ENCODE results near the gene PKD2L1.
A peak's percentile ranks its signal among the peaks of the same experiment; 100 is the strongest.
"Not testable (repeated sequence)": the region's sequence is repeated elsewhere in the genome, so short reads cannot be mapped to it uniquely, and the experiment has no call there.

Gene PKD2L1

GRCh38 chr10:100285326-100285725 lies 44.7 kb downstream of the PKD2L1 start:
- H3K27me3 ChIP-seq (ENCODE audit: control insufficient read depth in 3 of 3, insufficient read depth in 3 of 3, low read depth in 1 of 3, low read length in 3 of 3): peaks cover 0 to 15% (median 0%) of the 10 kb centered on the region in 3 experiments
- WGBS, 2 donors (ENCODE audit: extremely low coverage in 2 of 2, insufficient read length in 2 of 2, insufficient replicate concordance in 1 of 2): no CpG with 5 or more reads among the region's 12 CpGs
- H3K27ac ChIP-seq (replicated peaks; ENCODE audit: low read length): not testable (repeated sequence)

GRCh38 chr10:100282907-100283306 lies 47.1 kb downstream of the PKD2L1 start:
- no peak overlapping the region for H2BK12ac ChIP-seq (ENCODE audit: low read length)
- no peak overlapping the region for H3K23ac ChIP-seq (ENCODE audit: low read depth, low read length, poor library complexity)
- no peak overlapping the region for H3K9ac ChIP-seq (ENCODE audit: low read depth, low read length, poor library complexity)
- no peak overlapping the region for H4K91ac ChIP-seq (ENCODE audit: low read depth, low read length, poor library complexity)
- WGBS, 2 donors (ENCODE audit: extremely low coverage in 2 of 2, insufficient read length in 2 of 2, insufficient replicate concordance in 1 of 2): no CpG with 5 or more reads among the region's 3 CpGs
- no peak overlapping the region for H3K14ac ChIP-seq (ENCODE audit: low read length)
- H3K4ac ChIP-seq (ENCODE audit: low read length): no peak overlapping the region
- peaks cover 0 to 8% of the 10 kb centered on the region in 2 donors for H3K9me3 ChIP-seq (replicated peaks in 1 of 2; ENCODE audit: control insufficient read depth in 2 of 2, insufficient read depth in 1 of 2, low read depth in 1 of 2, low read length in 2 of 2)
- no peak overlapping the region for H3K18ac ChIP-seq (ENCODE audit: low read length)
- peaks cover 7 to 63% of the 10 kb centered on the region in 2 donors for H3K36me3 ChIP-seq (replicated peaks in 1 of 2; ENCODE audit: control insufficient read depth in 2 of 2, insufficient read depth in 2 of 2, low read length in 2 of 2)
- H2BK120ac ChIP-seq (ENCODE audit: low read depth, low read length): no peak overlapping the region
- peaks cover 4 to 6% of the 10 kb centered on the region in 2 donors for H3K4me1 ChIP-seq (ENCODE audit: control insufficient read depth in 2 of 2, insufficient read depth in 1 of 2, low read depth in 1 of 2, low read length in 2 of 2)
- H2BK5ac ChIP-seq (ENCODE audit: low read length): no peak overlapping the region
- peaks cover 3% of the 10 kb centered on the region for H3K79me1 ChIP-seq (ENCODE audit: low read depth, low read length)
- no peak overlapping the region for H3K4me3 ChIP-seq (ENCODE audit: low read length in 2 of 2)
- H4K8ac ChIP-seq (ENCODE audit: low read depth, low read length): no peak overlapping the region
- H2AK5ac ChIP-seq (ENCODE audit: low read depth, low read length): no peak overlapping the region
- no peak overlapping the region for H2AFZ ChIP-seq (ENCODE audit: low read length)
- no peak overlapping the region for H3K4me2 ChIP-seq (ENCODE audit: insufficient read depth, low read length, poor library complexity, severe bottlenecking)
- no peak overlapping the region for H3K27ac ChIP-seq (replicated peaks; ENCODE audit: low read length)
- H2BK15ac ChIP-seq (ENCODE audit: low read length): no peak overlapping the region
- H3K27me3 ChIP-seq (ENCODE audit: control insufficient read depth in 3 of 3, insufficient read depth in 3 of 3, low read depth in 1 of 3, low read length in 3 of 3): peaks cover 0 to under 1% (median 0%) of the 10 kb centered on the region in 3 experiments
- no peak for DNase-seq (ENCODE audit: low spot score)

More at GRCh38 chr10:100285326-100285725, 44.7 kb downstream of the PKD2L1 start:
- H3K14ac ChIP-seq (ENCODE audit: low read length); H4K91ac ChIP-seq (ENCODE audit: low read depth, low read length, poor library complexity); H2BK120ac ChIP-seq (ENCODE audit: low read depth, low read length); H4K8ac ChIP-seq (ENCODE audit: low read depth, low read length); DNase-seq (ENCODE audit: low spot score); H3K79me1 ChIP-seq (ENCODE audit: low read depth, low read length); H3K9ac ChIP-seq (ENCODE audit: low read depth, low read length, poor library complexity); H3K4me1 ChIP-seq (ENCODE audit: control insufficient read depth in 2 of 2, insufficient read depth in 1 of 2, low read depth in 1 of 2, low read length in 2 of 2); H2AFZ ChIP-seq (ENCODE audit: low read length); H2BK12ac ChIP-seq (ENCODE audit: low read length); H3K23ac ChIP-seq (ENCODE audit: low read depth, low read length, poor library complexity); H2BK15ac ChIP-seq (ENCODE audit: low read length); H3K9me3 ChIP-seq (replicated peaks in 1 of 2; ENCODE audit: control insufficient read depth in 2 of 2, insufficient read depth in 1 of 2, low read depth in 1 of 2, low read length in 2 of 2); H3K18ac ChIP-seq (ENCODE audit: low read length); H2AK5ac ChIP-seq (ENCODE audit: low read depth, low read length); H2BK5ac ChIP-seq (ENCODE audit: low read length); H3K4ac ChIP-seq (ENCODE audit: low read length): not testable (repeated sequence)
- Histone ChIP-seq H3K4me2 (ENCODE audit: insufficient read depth, low read length, poor library complexity, severe bottlenecking) (peak overlapping the region; percentile 68), H3K4me3 (ENCODE audit: low read length in 2 of 2) (peak overlapping the region in 1 of 2 donors; percentile 82), H3K36me3 (replicated peaks in 1 of 2; ENCODE audit: control insufficient read depth in 2 of 2, insufficient read depth in 2 of 2, low read length in 2 of 2) (peaks cover 0 to 45% of the 10 kb centered on the region in 2 donors)

DNA sequence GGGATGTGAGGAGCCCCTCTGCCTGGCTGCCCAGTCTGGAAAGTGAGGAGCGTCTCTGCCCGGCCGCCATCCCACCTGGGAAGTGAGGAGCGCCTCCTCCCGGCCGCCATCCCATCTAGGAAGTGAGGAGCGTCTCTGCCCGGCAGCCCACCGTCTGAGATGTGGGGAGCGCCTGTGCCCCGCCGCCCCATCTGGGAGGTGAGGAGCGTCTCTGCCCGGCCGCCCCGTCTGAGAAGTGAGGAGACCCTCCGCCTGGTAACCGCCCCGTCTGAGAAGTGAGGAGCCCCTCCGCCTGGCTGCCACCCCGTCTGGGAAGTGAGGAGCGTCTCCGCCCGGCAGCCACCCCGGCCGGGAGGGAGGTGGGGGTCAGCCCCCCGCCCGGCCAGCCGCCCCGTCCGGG lies 53.1 kb downstream of the PKD2L1 start:
- not testable (repeated sequence) for H3K14ac ChIP-seq (ENCODE audit: low read length); H2BK5ac ChIP-seq (ENCODE audit: low read length); H2AK5ac ChIP-seq (ENCODE audit: low read depth, low read length); H2AFZ ChIP-seq (ENCODE audit: low read length); H2BK12ac ChIP-seq (ENCODE audit: low read length); H2BK120ac ChIP-seq (ENCODE audit: low read depth, low read length); H2BK15ac ChIP-seq (ENCODE audit: low read length); H3K27ac ChIP-seq (replicated peaks; ENCODE audit: low read length); DNase-seq (ENCODE audit: low spot score); H3K27me3 ChIP-seq (ENCODE audit: control insufficient read depth in 3 of 3, insufficient read depth in 3 of 3, low read depth in 1 of 3, low read length in 3 of 3); H4K91ac ChIP-seq (ENCODE audit: low read depth, low read length, poor library complexity); H3K4me1 ChIP-seq (ENCODE audit: control insufficient read depth in 2 of 2, insufficient read depth in 1 of 2, low read depth in 1 of 2, low read length in 2 of 2); H3K4me2 ChIP-seq (ENCODE audit: insufficient read depth, low read length, poor library complexity, severe bottlenecking); H3K4me3 ChIP-seq (ENCODE audit: low read length in 2 of 2); H3K9me3 ChIP-seq (replicated peaks in 1 of 2; ENCODE audit: control insufficient read depth in 2 of 2, insufficient read depth in 1 of 2, low read depth in 1 of 2, low read length in 2 of 2); H4K8ac ChIP-seq (ENCODE audit: low read depth, low read length); H3K4ac ChIP-seq (ENCODE audit: low read length); H3K18ac ChIP-seq (ENCODE audit: low read length); H3K79me1 ChIP-seq (ENCODE audit: low read depth, low read length); H3K9ac ChIP-seq (ENCODE audit: low read depth, low read length, poor library complexity); H3K23ac ChIP-seq (ENCODE audit: low read depth, low read length, poor library complexity)
- peaks cover 12 to 64% of the 10 kb centered on the region in 2 donors for H3K36me3 ChIP-seq (replicated peaks in 1 of 2; ENCODE audit: control insufficient read depth in 2 of 2, insufficient read depth in 2 of 2, low read length in 2 of 2)
- no CpG with 5 or more reads among the region's 31 CpGs for WGBS, 2 donors (ENCODE audit: extremely low coverage in 2 of 2, insufficient read length in 2 of 2, insufficient replicate concordance in 1 of 2)

DNA sequence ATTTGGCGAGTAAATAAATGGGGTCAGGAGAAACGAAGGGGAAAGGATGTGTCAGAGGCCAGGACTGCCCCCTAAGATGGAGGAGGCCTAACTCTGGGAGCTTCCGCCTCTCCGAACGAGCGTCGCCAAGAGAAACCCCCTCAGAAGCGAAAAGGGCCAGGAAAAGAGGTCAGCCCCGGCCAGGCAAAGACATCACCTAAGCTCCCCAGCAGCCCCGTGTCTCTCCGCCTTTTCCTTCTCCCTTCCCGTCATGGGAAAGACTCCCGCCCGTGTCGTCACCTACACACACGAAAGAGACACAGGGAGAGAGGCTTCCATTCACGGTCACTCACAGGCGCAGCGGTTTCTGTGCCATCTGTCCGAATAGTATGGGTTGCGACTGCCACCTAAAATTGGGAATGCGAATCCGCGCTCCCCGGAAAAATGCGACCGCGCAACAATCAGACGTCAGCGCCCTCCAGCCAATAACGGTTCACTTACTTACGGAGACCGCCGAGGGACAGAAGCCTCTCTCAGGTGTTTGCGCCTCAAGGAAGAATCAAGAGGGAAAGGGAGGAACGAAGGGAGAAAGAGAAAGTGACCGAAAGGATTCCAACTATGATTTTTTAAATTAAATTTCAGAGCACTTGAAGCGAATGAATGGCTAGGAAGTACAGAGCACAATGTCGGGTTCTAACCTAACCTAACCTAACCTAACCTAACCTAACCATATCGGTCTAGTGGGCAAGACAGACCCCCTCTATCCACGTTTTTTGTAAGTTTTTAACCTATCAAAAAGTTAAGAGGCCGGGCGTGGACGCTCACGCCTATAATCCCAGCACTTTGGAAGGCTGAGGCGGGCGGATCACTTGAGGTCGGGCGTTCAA lies 62.6 kb downstream of the PKD2L1 start, which contains the start of gene CWF19L1:
Gene CWF19L1, minus strand, starts transcription at position 400 of the 866 bp plus-strand sequence. Its CDS starts 45 bp downstream, at position 355.
- peaks cover 3% of the 10 kb centered on the region for H3K79me1 ChIP-seq (ENCODE audit: low read depth, low read length)
- H3K9me3 ChIP-seq (replicated peaks in 1 of 2; ENCODE audit: control insufficient read depth in 2 of 2, insufficient read depth in 1 of 2, low read depth in 1 of 2, low read length in 2 of 2): peaks cover 0 to 4% of the 10 kb centered on the region in 2 donors
- WGBS, 2 donors (ENCODE audit: extremely low coverage in 2 of 2, insufficient read length in 2 of 2, insufficient replicate concordance in 1 of 2): no CpG with 5 or more reads among the region's 49 CpGs
- H3K27me3 ChIP-seq (ENCODE audit: control insufficient read depth in 3 of 3, insufficient read depth in 3 of 3, low read depth in 1 of 3, low read length in 3 of 3): no peaks in the 10 kb centered on the region
- no peak within 1 kb of the TSS for H2BK12ac ChIP-seq (ENCODE audit: low read length)
- peak within 1 kb of the TSS; percentile 51 for H3K27ac ChIP-seq (replicated peaks; ENCODE audit: low read length)
- no peak within 1 kb of the TSS for H3K14ac ChIP-seq (ENCODE audit: low read length)
- H2BK5ac ChIP-seq (ENCODE audit: low read length): no peak within 1 kb of the TSS
- peak within 1 kb of the TSS; percentile 71 for H3K4me2 ChIP-seq (ENCODE audit: insufficient read depth, low read length, poor library complexity, severe bottlenecking)
- H2BK120ac ChIP-seq (ENCODE audit: low read depth, low read length): no peak within 1 kb of the TSS
- H3K4me3 ChIP-seq (ENCODE audit: low read length in 2 of 2): peak within 1 kb of the TSS; percentile 92 to 94
- H2BK15ac ChIP-seq (ENCODE audit: low read length): no peak within 1 kb of the TSS
- peak within 1 kb of the TSS; percentile 95 for H3K9ac ChIP-seq (ENCODE audit: low read depth, low read length, poor library complexity)
- peak within 1 kb of the TSS; percentile 8 for H3K18ac ChIP-seq (ENCODE audit: low read length)
- no peak within 1 kb of the TSS for H3K4ac ChIP-seq (ENCODE audit: low read length)
- H3K36me3 ChIP-seq (replicated peaks in 1 of 2; ENCODE audit: control insufficient read depth in 2 of 2, insufficient read depth in 2 of 2, low read length in 2 of 2): peaks cover 0 to 2% of the 10 kb centered on the region in 2 donors
- no peak within 1 kb of the TSS for H2AK5ac ChIP-seq (ENCODE audit: low read depth, low read length)
- peak; percentile 70 for DNase-seq (ENCODE audit: low spot score)
- no peak within 1 kb of the TSS for H4K91ac ChIP-seq (ENCODE audit: low read depth, low read length, poor library complexity)
- H2AFZ ChIP-seq (ENCODE audit: low read length): peak within 1 kb of the TSS; percentile 89
- H3K4me1 ChIP-seq (ENCODE audit: control insufficient read depth in 2 of 2, insufficient read depth in 1 of 2, low read depth in 1 of 2, low read length in 2 of 2): peaks cover 2% of the 10 kb centered on the region in 2 donors
- H3K23ac ChIP-seq (ENCODE audit: low read depth, low read length, poor library complexity): peak within 1 kb of the TSS; percentile 1
- no peak within 1 kb of the TSS for H4K8ac ChIP-seq (ENCODE audit: low read depth, low read length)

Measured in neuronal stem cell (in vitro differentiated cells).